Upper lobe of right lung (tissue), 1 donor: ENCODE measurements around the gene RASA2. TPM values are rescaled to one million over a fixed set of nuclear protein-coding genes. Genes with fewer than 3 reads are reported as not detected.

Experiments
- ATAC-seq: fragments of 200-7000 bp; cut with Tn5 transposase; one replicate; pipeline ENCODE4 v1.9.1; 2020; ENCODE audit warnings: mild to moderate bottlenecking, moderate library complexity
- DNase-seq: peaks from one replicate; pipeline ENCODE4 v3.0.0-alpha.2; 2020
- H3K27ac ChIP-seq: fragments of 200-600 bp; one replicate; pipeline ENCODE4 v1.8.0; 2022
- H3K27me3 ChIP-seq: fragments of 200-600 bp; one replicate; pipeline ENCODE4 v1.8.0; 2022; ENCODE audit warnings: mild to moderate bottlenecking
- H3K36me3 ChIP-seq: fragments of 200-600 bp; one replicate; pipeline ENCODE4 v1.8.0; 2022
- H3K4me1 ChIP-seq: fragments of 200-600 bp; one replicate; pipeline ENCODE4 v1.8.0; 2022
- H3K4me3 ChIP-seq: fragments of 200-600 bp; one replicate; pipeline ENCODE4 v1.8.0; 2022; ENCODE audit warnings: mild to moderate bottlenecking
- H3K9me3 ChIP-seq: fragments of 200-600 bp; one replicate; pipeline ENCODE4 v1.8.0; 2022
- intact Hi-C: fragments of 100-400 bp; cut with DNase I; formaldehyde crosslinking; loops from one replicate; pipeline ENCODE4 v1.11.0; 2022
- total RNA-seq: library from RNA; stranded (reverse); fragmentation: NEBNext Ultra II Directional; extraction: Animal tissue kit (Norgen Biotek cat#: 25700); gene quantifications from one replicate; pipeline ENCODE4 v1.2.1, GENCODE V29; 2021
- TF ChIP-seq, protein P1 (sequence below): fragments of 200-600 bp; IDR thresholded peaks from one replicate; pipeline ENCODE4 v1.8.0; 2022; ENCODE audit warnings: antibody characterized with exemption
- donor health status: DM: no; HTN: yes; CAD: no; lungs with severe emphysema.

RASA2 gene
- total RNA-seq, 1 donor from 2014 or later, result 30.3 TPM

- TF ChIP-seq, protein P1, sequence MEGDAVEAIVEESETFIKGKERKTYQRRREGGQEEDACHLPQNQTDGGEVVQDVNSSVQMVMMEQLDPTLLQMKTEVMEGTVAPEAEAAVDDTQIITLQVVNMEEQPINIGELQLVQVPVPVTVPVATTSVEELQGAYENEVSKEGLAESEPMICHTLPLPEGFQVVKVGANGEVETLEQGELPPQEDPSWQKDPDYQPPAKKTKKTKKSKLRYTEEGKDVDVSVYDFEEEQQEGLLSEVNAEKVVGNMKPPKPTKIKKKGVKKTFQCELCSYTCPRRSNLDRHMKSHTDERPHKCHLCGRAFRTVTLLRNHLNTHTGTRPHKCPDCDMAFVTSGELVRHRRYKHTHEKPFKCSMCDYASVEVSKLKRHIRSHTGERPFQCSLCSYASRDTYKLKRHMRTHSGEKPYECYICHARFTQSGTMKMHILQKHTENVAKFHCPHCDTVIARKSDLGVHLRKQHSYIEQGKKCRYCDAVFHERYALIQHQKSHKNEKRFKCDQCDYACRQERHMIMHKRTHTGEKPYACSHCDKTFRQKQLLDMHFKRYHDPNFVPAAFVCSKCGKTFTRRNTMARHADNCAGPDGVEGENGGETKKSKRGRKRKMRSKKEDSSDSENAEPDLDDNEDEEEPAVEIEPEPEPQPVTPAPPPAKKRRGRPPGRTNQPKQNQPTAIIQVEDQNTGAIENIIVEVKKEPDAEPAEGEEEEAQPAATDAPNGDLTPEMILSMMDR, result no peak
- Histone ChIP-seq H3K27me3 (no peaks in the 10 kb centered on the region), H3K27ac (no peak overlapping the region), H3K36me3 (peaks cover 47% of the 10 kb centered on the region), H3K4me1 (peaks cover 14% of the 10 kb centered on the region), H3K4me3 (no peak overlapping the region), H3K9me3 (no peaks in the 10 kb centered on the region)
- intact Hi-C loops, result no loop called here
- ATAC-seq (no peak), DNase-seq (no peak)
Measured at GRCh38 chr3:141447383-141447782, 39.4 kb upstream of the RASA2 start.

GRCh38 chr3:141448606-141449220 is 38.1 kb upstream of the RASA2 start:
- DNase-seq (no peak), ATAC-seq (no peak)
- TF ChIP-seq, protein P1, result no peak
- Histone ChIP-seq H3K27me3 (no peaks in the 10 kb centered on the region), H3K4me1 (peaks cover 9% of the 10 kb centered on the region), H3K9me3 (no peaks in the 10 kb centered on the region), H3K4me3 (no peak overlapping the region), H3K36me3 (peaks cover 33% of the 10 kb centered on the region), H3K27ac (no peak overlapping the region)
- intact Hi-C loops, result no loop called here

DNA sequence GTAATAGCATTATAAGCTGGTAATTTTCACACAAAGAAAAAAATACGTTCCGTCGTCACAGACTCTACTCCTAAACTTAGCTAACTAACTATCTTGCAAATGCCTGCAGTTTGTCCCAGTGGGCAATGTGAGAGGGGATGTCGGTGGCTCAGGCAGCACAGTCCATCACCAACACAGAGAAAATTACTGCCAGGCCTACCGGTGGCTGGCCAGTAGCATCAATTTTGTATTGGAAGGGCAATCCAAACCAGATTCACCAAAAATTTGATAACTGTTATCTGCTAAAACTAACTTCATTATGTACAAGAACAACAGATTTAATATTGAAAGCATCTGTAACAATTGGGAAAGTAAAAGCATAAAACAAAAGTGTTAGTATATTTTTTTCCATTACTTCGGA is 37.4 kb upstream of the RASA2 start:
- Histone ChIP-seq H3K9me3 (no peaks in the 10 kb centered on the region), H3K36me3 (peaks cover 26% of the 10 kb centered on the region), H3K27me3 (no peaks in the 10 kb centered on the region), H3K4me3 (no peak overlapping the region), H3K27ac (no peak overlapping the region), H3K4me1 (peaks cover 9% of the 10 kb centered on the region)
- DNase-seq (no peak), ATAC-seq (no peak)
- intact Hi-C loops, result no loop called here
- TF ChIP-seq, protein P1, result no peak

- TF ChIP-seq, protein P1, result no peak
- Histone ChIP-seq H3K36me3 (peaks cover 12% of the 10 kb centered on the region), H3K4me1 (peaks cover 9% of the 10 kb centered on the region), H3K27ac (no peak overlapping the region), H3K4me3 (no peak overlapping the region), H3K27me3 (no peaks in the 10 kb centered on the region), H3K9me3 (no peaks in the 10 kb centered on the region)
- DNase-seq (no peak), ATAC-seq (no peak)
- intact Hi-C loops, result loop anchor here (5.0 kb wide), 1 partner anchor 139 kb away; no protein-coding TSS in a partner anchor
Measured at GRCh38 chr3:141450727-141451375, 36.0 kb upstream of the RASA2 start.

DNA sequence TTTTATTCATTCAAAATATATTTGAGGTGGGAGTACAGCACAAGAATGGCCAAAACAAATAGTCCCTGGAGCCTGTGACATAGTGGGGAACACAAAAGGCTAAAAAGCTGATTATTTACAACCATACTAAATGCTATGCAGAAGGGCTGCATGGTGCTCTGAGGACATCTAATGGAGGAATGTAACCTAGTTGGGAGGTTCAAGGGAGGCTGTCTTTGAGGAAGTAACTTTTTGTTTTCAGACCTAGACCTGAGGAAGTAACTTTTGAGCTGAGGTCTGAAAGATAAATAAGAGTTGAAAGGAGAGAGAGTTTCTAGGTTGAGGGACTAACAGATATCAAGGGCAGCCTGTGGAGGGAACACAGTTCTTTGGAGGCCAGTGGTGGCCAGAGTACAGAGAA is 34.8 kb upstream of the RASA2 start:
- DNase-seq, result no peak
- TF ChIP-seq, protein P1, result peak; percentile 66
- H3K9me3 ChIP-seq, result no peaks in the 10 kb centered on the region
- peaks cover 9% of the 10 kb centered on the region for H3K4me1 ChIP-seq
- no peaks in the 10 kb centered on the region for H3K27me3 ChIP-seq
- H3K27ac ChIP-seq, result no peak overlapping the region
- H3K4me3 ChIP-seq, result no peak overlapping the region
- ATAC-seq, result peak; percentile 80
- intact Hi-C loops, result loop anchor here (5.0 kb wide), 1 partner anchor 140 kb away; no protein-coding TSS in a partner anchor
- H3K36me3 ChIP-seq, result peaks cover 12% of the 10 kb centered on the region
